Cardiac muscle cell (in vitro differentiated cells and primary cell): Measurements from ENCODE around the gene ZNF521. TPM values are rescaled to one million over a fixed set of nuclear protein-coding genes. Genes with fewer than 3 reads are reported as not detected.
A peak's percentile ranks its signal among the peaks of the same experiment; 100 is the strongest.

Experiments used
- DNase-seq, 2 donors: peaks; one replicate each; pipeline versions ENCODE4 v3.0.0 to v3.0.0-alpha.2; 2010 to 2017; ENCODE audit warnings: low read depth in 1 of 2, low spot score in 1 of 2
- H3K27ac ChIP-seq: fragments of 200-600 bp; sonication (generic); 2 replicates; pipeline ENCODE4 v1.5.1; 2016
- H3K27me3 ChIP-seq: fragments of 200-600 bp; sonication (generic); 2 replicates; pipeline ENCODE4 v1.6.0; 2016; ENCODE audit warnings: control low read depth
- H3K36me3 ChIP-seq: fragments of 200-600 bp; sonication (generic); 2 replicates; pipeline ENCODE4 v1.5.1; 2016; ENCODE audit warnings: control low read depth
- H3K4me1 ChIP-seq: fragments of 200-600 bp; sonication (generic); 2 replicates; pipeline ENCODE4 v1.8.1; 2017; ENCODE audit warnings: low read depth, mild to moderate bottlenecking, mixed run types
- H3K4me3 ChIP-seq: fragments of 200-600 bp; sonication (generic); 2 replicates; pipeline ENCODE4 v1.5.1; 2016; ENCODE audit warnings: mild to moderate bottlenecking
- H3K9me3 ChIP-seq: fragments of 200-600 bp; sonication (generic); 2 replicates; pipeline ENCODE4 v1.5.1; 2017; ENCODE audit warnings: low read depth, mild to moderate bottlenecking, control low read depth
- polyA plus RNA-seq: library from polyadenylated mRNA; unstranded; fragments of >200 nt; fragmentation: Nextera tagmentation; extraction: Ambion mirVana; gene quantifications from 2 replicates; pipeline ENCODE4 v1.2.1, GENCODE V29; 2016
- total RNA-seq: library from RNA; depleted of rRNA; stranded (reverse); fragments of >200 nt; gene quantifications from 2 replicates; pipeline ENCODE4 v1.2.3, GENCODE V29; 2016
- TF ChIP-seq, protein P1 (sequence below): IDR thresholded peaks from 2 replicates; pipeline ENCODE4 v1.5.1; 2012; ENCODE audit warnings: low read depth, mild to moderate bottlenecking, low read length

Gene ZNF521
- total and polyA plus RNA-seq, 2 experiments from 2014 or later = 34.2 to 442 TPM

DNA sequence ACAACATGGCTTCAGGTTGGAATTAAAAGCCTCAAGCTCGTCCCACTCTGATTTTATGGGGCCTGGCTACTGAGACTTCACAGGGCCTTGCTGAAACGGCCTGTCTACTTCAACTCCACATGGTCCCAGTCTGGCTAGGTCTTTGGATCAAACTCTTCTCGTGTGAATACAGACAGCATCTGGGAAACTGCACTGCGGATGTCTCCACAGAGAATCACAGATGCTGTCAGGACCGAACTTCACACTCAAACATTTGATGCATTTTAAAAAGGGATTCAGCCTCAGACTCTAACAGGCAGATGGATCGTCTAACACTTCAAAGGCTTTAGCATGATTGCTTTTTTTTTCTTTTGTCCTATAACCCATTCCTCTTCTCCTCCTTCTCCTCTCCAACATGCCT lies 198.5 kb downstream of the ZNF521 start:
- TF ChIP-seq, protein P1, sequence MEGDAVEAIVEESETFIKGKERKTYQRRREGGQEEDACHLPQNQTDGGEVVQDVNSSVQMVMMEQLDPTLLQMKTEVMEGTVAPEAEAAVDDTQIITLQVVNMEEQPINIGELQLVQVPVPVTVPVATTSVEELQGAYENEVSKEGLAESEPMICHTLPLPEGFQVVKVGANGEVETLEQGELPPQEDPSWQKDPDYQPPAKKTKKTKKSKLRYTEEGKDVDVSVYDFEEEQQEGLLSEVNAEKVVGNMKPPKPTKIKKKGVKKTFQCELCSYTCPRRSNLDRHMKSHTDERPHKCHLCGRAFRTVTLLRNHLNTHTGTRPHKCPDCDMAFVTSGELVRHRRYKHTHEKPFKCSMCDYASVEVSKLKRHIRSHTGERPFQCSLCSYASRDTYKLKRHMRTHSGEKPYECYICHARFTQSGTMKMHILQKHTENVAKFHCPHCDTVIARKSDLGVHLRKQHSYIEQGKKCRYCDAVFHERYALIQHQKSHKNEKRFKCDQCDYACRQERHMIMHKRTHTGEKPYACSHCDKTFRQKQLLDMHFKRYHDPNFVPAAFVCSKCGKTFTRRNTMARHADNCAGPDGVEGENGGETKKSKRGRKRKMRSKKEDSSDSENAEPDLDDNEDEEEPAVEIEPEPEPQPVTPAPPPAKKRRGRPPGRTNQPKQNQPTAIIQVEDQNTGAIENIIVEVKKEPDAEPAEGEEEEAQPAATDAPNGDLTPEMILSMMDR = no peak
- no peaks in the 10 kb centered on the region for H3K9me3 ChIP-seq
- H3K36me3 ChIP-seq = no peaks in the 10 kb centered on the region
- H3K27me3 ChIP-seq = no peaks in the 10 kb centered on the region
- H3K27ac ChIP-seq = no peak overlapping the region
- no peak for DNase-seq
- peaks cover 11% of the 10 kb centered on the region for H3K4me1 ChIP-seq
- H3K4me3 ChIP-seq = no peak overlapping the region

DNA sequence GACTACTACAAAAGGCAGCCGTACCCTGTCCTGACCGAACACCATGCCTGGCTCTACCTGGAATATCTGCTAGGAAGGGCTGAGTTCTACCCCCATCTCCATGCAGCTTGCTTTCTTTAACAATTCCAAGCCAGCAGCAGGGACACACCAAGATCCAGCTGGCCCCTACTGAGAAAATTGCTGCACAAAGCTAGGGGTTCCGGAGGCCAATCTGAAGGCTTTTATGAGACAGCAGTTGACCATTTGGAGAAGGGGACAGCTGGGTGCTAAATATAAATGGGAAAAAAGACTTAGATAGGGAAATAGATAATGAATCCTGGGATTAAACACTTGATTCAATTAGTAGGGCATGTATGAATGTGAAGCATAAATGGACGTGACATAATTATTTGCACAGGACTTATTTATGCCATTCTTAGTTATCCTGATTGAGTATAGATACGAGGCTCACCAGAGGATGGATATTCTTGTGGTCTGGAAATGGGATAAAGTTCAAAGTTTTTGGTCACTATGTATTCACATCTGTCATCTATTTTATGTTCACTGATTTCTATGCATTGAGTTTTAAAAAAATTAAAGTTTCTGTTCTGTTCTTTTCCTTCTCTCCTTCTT lies 204.0 kb downstream of the ZNF521 start:
- Histone ChIP-seq H3K27me3 (no peaks in the 10 kb centered on the region), H3K4me1 (peaks cover 16% of the 10 kb centered on the region), H3K27ac (no peak overlapping the region), H3K9me3 (no peaks in the 10 kb centered on the region), H3K4me3 (no peak overlapping the region), H3K36me3 (no peaks in the 10 kb centered on the region)
- no peak for DNase-seq
- TF ChIP-seq, protein P1 = no peak

DNA sequence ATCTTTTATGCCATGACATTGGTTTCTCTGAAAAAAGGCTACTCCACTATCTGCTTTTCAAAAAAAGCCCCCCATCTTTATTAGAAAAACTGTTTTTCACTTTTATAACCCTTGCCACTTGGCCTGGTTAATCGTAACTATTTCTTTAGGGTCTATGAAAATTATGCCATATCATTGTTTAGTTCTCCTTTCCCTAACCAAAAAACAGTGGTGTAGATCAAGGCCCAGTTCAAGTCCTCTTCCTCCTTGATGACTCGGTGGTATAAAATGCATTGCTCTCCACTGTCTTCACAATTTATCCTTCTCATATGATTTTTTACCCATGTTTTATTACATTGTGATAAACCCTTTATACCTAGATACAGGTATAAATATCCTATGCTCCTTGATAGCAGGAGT lies 205.5 kb downstream of the ZNF521 start:
- no peak for DNase-seq
- no peak overlapping the region for H3K4me3 ChIP-seq
- H3K27me3 ChIP-seq = no peaks in the 10 kb centered on the region
- H3K27ac ChIP-seq = no peak overlapping the region
- H3K9me3 ChIP-seq = no peaks in the 10 kb centered on the region
- H3K36me3 ChIP-seq = no peaks in the 10 kb centered on the region
- H3K4me1 ChIP-seq = peaks cover 16% of the 10 kb centered on the region
- TF ChIP-seq, protein P1 = no peak

DNA sequence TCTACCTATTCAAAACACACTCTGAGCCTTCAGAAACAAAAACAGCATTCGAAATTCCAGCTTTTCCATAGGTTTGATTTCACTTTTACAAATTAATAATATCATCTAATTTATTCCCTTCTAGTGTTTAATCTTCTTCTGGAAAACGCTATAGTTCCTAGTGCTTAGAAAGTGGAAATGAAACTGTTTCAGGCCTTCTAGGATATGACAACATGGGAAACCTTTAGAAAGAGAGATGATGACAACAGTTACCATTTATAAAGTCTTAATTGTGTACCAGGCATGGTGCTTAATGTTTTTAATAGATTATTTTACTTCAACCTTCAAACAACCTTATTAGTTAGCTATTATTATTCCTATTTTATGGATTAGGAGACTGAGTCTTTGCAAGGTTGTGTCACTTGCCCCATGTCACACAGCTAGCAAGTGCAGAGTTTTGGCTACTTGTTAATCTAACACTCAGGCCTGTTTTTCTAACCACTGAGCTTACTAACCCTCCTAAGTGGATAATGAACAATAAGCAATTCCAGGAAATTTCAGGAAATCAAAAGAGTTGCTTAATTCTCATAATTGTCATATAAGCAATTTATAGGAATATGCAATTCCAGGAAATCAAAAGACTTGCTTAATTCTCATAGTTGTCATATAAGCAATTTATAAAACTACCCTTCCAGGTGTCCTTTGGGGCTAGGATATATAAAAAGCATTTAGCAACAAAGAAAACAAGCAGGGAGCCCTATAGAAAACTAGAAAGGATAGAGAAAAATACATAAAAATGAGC lies 206.0 kb downstream of the ZNF521 start:
- H3K4me3 ChIP-seq = no peak overlapping the region
- DNase-seq = no peak
- H3K27ac ChIP-seq = no peak overlapping the region

DNA sequence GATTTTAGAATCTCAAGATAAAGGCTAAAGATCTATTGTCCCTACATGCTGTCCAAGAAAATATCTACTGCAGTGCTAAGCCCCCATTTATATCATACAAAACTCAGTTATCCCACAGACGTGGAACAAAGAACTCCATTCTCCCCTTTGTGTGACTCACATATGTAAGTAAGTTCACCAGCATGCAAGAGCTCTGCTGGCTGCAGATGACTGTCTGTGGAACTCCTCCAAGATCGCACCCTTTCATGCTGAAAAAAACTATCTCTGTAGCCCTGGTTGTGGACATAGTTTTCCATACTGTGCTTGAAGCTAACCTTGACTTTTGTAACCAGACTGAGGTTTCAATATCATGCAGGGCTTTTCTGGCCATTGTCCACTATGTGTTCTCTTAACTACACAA lies 207.1 kb downstream of the ZNF521 start:
- Histone ChIP-seq H3K36me3 (no peaks in the 10 kb centered on the region), H3K9me3 (no peaks in the 10 kb centered on the region), H3K27me3 (no peaks in the 10 kb centered on the region), H3K27ac (no peak overlapping the region), H3K4me1 (peaks cover 16% of the 10 kb centered on the region), H3K4me3 (no peak overlapping the region)
- TF ChIP-seq, protein P1 = no peak
- peak in 1 of 2 donors; percentile 84 for DNase-seq

More for the DNA sequence above, 206.0 kb downstream of the ZNF521 start:
- H3K27me3 ChIP-seq = no peaks in the 10 kb centered on the region
- H3K9me3 ChIP-seq = no peaks in the 10 kb centered on the region
- TF ChIP-seq, protein P1 = no peak
- no peaks in the 10 kb centered on the region for H3K36me3 ChIP-seq
- H3K4me1 ChIP-seq = peaks cover 16% of the 10 kb centered on the region
